Raji (cell line): ENCODE measurements around the gene ZBTB38.

Experiments used
- POLR2A ChIP-seq: IDR thresholded peaks from 2 replicates; pipeline ENCODE4 v1.6.1; 2011; ENCODE audit warnings: low read depth, low read length, control low read depth; ENCODE audit not compliant: insufficient read depth

The ZBTB38 gene

DNA sequence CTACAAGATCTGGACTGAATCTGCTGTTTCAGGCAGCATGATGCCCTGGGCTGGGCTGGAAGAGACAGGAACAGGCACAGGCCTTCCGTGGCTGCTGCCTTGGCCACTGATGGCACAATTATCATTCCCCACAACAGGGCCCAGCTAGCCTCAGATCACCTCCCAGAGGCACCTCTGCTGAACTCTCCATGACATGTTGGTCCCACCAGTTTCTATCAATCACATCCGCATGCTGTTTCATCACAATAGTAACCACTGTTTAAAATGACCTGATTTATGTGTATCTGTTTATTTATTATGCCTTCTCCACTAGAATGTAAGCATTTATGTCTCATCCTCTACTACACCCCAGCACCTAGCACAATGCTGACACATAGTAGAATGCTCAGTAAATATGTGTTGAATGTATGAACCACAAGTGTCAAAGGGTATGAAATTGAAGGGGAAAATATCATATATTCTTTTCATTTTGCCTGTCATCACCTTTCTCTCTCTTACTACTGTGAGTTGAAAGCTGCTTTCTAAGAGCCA is 32.7 kb upstream of the ZBTB38 start:
- no peak for TF ChIP-seq POLR2A

DNA sequence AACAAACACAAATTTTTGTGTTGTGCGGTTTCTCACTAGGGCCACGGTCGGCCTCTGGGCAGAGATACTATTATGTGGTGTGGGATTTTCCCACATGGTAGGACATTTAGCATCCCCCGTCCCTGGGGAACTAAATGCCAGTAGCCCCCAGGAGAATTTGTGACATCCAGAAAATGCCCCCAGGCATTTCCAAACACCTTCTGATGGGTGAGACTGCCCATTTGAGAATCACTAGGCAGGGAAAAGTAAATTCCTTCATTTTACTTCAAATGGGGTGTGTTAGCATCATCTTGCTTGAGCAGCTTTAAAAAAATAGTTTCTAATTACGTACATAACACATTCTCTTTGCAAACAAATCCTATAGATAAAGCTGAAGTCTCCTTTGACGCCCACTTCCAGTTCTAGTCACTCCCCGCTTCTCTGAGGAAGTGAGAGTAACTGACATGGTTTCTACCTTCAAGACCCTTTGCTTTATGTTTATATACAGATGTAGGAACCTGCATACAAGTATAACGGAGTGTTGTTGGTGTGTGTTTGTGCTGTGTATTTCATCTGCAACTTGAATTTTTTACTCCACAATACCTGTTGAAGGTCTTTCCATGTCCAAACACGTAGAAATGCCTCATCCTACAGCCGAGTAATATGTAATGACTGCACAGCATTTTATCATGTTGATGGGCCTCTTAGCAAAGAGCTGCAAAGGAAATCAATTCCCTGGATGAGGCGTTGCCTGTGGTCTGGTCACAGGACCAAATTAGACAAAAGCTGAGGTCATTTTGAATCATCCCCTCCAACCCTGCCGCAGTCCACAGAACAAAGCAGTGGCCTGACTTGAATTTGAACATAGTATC is 31.4 kb upstream of the ZBTB38 start:
- no peak for TF ChIP-seq POLR2A

DNA sequence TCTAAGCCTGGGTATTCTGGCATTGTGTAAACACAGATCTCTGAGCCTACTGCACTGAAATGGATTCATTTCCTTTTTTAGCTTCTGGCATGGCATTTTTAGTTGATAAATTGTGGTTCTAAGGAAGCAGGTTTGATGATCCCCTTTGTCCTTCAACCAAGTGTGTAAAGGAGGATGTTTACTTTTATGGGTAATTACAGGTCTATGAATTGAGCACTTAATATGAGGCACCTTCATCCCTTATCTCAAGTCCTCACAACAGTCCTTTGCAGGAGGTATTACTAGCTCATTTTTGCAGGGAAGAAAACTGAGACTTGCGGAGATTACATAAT is 30.8 kb upstream of the ZBTB38 start:
- no peak for TF ChIP-seq POLR2A

DNA sequence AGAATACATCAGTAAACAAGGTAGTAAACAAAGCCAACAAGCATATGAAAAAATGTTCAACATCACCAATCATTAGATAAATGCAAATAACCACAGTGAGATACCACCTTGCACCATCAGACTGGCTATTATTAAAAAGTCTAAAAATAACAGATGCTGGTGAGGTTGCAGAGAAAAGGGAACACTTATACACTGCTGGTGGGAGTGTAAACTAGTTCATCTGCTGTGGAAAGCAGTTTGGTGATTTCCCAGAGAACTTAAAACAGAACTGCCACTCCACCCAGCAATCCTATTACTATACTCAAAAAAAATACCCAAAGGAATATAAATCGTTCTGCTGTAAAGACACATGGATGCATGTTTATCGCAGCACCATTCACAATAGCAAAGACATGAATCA is 30.3 kb upstream of the ZBTB38 start:
- no peak for TF ChIP-seq POLR2A

DNA sequence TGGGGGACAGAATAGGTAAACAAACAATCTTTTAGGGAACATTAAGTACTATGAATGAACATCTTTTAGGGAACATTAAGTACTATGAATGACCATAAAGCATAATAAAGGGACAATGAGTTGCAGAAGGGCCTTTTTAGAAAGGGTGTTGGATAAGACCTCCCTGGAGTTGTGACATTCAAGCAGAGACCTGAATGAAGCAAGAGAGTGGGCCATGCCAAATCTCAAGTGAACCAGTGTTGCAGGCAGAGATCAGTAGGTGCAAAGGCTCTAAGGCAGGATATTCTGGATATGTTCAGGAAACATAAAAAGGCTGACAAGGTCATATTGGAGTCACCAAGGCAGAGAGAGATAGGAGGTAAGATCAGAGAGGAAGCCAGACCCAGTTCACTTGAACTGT is 29.4 kb upstream of the ZBTB38 start:
- TF ChIP-seq POLR2A = no peak

DNA sequence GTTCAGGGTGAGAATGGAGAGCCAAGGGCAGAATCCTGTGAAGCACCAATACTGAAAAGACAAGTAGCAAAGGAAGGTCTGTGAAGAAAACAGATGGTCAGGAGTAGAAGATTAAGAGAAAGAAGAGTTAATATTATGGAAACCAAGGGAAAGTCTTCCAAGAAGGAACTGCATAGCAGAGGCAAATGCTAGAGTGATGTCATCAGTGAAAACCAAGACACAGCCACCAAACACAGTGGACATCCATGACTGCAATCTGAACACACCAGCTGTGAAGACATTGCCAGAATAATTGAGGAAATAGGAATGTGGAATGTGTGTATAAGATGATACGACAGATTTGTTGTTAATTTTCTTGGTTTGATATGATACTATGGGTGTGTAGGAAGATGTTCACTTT is 26.8 kb upstream of the ZBTB38 start:
- TF ChIP-seq POLR2A = no peak

DNA sequence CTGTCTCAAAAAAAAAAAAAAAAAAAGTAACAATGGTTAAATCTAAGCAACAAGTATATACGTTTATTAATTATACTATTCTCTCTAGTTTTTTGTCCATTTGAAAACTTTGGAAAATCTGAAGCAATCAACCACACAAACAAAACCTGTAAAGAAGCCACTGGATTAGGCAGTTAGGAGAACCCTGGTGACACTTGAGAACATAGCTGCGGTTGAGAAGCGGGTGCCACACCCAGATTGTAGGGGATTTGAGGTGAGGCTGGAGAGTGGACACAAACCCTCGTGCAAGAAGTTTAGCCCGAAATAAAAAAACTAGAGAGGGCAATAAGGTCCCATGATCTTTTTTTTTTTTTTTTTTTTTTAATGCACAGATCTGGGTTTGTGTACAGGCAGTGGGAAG is 25.9 kb upstream of the ZBTB38 start:
- no peak for TF ChIP-seq POLR2A

DNA sequence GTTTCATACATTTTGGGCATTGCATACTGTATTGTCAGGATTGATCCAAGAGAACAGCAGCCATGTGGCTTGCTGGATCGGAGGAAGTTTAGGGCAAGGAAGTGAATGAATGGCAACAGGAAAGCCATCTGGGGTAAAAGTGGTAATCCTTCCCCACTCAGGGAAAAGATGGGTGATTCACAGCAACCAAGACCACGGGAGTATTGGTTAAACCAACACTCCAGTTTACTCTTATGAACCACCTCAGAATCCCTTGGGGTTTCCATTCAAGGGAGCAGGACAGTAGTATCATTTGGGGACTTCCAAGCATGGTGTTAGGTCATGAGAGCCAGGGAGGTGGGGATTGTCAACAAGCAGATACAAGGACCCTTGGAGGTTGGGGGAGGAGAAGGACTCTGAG is 25.2 kb upstream of the ZBTB38 start:
- TF ChIP-seq POLR2A = no peak

DNA sequence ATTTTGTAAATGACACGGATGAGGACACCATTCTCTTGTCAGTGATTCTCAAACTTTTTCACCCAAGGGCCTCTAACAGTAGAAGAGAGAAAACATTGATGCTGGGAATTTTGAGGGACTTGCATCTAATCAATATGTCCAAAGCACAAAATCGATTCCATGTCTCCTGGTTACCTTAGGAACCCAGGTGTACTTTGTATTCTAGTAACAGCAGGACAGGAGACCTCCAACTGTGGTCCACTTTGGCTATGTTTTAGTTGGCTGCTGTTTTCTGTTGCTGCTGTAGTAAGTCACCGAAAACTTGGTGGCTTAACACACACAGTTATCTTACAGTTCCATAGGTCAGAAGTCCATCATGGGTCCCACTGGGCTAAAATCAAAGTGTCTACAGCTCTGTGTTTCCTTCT is 24.4 kb upstream of the ZBTB38 start:
- TF ChIP-seq POLR2A = no peak

DNA sequence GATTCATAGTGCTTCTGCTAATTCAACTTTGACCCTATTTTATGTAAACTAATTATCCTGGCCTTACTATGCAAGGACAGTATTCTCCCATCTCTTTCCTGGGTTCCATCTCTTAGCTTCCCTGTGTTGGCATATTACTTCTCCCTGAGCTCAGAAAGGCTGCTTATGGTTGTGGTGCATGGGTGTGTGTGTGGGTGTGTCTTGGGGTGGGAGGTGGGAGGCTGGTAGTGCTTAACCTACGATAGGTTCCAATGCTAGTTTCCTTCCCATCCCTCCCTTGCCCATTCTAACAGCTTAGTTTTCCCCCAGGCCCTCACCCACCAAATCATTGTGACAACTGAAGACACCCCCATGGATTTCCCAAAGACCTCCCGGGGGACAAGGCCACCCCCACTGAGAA is 22.8 kb upstream of the ZBTB38 start:
- TF ChIP-seq POLR2A = no peak

DNA sequence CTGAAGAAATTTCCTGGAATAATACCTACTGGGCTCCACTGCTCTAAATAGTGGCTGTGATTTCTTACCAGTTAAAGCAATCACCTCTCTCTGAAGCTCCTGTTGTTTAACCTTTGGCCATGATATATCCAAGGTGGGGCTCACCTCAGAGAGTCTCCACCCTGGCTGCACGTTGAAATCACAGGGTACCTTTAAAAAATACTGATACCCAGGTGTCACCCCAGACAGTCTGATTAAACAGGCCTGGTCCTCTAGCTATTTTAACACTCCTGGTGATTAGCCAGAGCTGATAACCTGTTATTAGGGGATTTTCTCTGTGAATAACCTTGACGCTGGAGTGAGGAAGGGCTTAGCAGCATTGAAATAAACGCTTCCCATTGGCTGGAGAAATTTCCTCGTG is 22.3 kb upstream of the ZBTB38 start:
- no peak for TF ChIP-seq POLR2A

DNA sequence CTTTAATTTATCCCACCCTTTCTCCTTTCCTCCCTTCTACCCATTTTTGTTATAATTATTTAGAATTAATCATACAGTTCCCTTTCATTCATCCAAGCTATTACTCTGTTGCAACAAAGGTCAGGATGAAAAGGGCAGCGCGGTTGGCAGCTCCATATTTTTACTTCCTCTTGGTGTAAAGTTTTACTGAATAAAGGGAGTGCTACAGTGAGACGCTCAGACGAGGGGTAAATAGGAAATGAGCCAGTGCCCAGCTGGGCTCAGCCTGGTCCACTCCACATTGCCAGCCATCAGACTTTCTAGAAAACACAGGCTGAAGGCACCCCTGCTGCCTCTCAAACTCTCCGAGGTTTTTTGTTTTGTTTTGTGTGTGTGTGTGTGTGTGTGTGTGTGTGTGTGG is 21.9 kb upstream of the ZBTB38 start:
- TF ChIP-seq POLR2A = no peak

DNA sequence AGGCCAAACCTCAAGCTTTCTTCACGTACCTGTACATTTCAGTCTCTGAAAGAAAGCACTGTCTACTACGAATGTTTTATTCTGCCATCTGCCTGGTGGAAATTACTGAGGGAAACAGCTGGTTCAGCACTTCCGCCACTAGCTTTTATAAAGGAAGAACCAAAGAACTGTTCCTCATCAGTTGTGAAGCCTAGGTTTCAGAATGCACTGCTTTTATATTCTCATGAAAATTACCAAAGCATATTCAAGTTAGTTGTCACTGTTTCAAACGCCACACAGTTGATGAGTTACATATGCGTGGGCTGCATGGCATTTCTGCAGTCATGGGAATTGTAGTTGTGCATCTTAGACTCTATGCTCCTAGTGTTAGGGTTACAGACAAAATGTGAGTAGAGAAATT is 21.5 kb upstream of the ZBTB38 start:
- TF ChIP-seq POLR2A = no peak

DNA sequence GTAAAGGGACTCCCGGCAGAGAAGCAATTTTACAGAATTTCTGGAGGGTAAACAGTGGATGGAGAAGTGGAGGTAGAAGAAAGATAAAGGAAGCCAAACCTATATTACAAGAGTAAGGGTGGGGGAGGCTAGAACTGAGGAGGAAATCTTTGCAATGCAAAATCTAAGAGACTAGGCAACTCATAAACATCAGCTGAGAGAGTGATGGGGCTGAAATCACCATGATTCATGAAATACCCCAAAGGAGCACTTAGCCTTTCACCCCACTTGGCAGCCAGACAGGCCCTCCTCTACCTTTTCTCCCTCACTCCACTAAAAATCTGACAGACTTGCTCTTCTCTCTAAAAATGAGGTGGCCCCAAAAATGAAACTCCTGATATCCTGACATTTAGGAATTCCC is 19.5 kb upstream of the ZBTB38 start:
- TF ChIP-seq POLR2A = no peak

DNA sequence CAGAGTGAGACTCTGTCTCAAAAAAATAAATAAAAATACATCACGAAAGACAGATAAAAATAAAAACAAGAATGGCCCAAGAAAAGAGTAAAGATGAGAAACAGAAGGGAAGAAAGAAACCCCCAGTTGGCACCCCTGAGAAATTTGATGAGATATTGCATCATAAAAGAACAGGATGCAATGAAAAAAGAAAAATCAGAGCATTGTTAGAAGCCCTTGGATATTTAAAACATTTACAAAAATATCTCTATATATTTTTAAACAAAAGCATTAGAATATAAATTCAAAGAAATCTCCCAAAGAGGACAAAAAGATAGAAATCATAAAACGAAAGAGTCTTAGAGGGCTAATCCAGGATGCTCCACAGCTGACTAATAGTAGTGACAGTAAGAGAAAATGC is 18.6 kb upstream of the ZBTB38 start:
- TF ChIP-seq POLR2A = no peak

DNA sequence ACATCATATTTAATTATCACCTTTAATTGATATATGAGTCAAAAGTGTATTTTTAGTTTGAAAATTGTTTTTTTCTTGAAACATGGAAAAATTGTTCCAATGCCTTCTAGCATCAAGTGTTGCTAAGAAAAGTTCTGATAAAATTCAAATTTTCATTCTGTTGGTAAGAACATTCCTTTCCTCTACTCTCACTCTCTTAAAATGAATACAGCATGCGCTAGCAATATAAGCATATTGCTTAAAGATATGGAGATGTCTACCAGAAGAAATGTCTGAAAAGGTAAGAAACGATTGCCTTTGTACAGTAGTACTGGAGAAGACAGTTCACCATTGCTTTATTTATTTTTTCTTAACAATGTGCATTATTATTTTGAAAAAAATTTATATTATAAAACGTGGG is 17.6 kb upstream of the ZBTB38 start:
- TF ChIP-seq POLR2A = no peak
